Measurements from ENCODE around the gene HTR4.

- TF ChIP-seq POLR2AphosphoS5 (IDR thresholded peaks at IDR 0.05; ENCODE audit: low read depth, low read length), result no peak
- TF ChIP-seq, protein P1, sequence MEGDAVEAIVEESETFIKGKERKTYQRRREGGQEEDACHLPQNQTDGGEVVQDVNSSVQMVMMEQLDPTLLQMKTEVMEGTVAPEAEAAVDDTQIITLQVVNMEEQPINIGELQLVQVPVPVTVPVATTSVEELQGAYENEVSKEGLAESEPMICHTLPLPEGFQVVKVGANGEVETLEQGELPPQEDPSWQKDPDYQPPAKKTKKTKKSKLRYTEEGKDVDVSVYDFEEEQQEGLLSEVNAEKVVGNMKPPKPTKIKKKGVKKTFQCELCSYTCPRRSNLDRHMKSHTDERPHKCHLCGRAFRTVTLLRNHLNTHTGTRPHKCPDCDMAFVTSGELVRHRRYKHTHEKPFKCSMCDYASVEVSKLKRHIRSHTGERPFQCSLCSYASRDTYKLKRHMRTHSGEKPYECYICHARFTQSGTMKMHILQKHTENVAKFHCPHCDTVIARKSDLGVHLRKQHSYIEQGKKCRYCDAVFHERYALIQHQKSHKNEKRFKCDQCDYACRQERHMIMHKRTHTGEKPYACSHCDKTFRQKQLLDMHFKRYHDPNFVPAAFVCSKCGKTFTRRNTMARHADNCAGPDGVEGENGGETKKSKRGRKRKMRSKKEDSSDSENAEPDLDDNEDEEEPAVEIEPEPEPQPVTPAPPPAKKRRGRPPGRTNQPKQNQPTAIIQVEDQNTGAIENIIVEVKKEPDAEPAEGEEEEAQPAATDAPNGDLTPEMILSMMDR (IDR thresholded peaks at IDR 0.05), result no peak
- no peak for TF ChIP-seq MXI1 (IDR thresholded peaks at IDR 0.05; ENCODE audit: low read depth, low read length)
Measured at GRCh38 chr5:148653291-148653835, 964 bp downstream of the HTR4 start.

Data from SK-N-SH (cell line).